HCT116 (cell line): ENCODE results near the gene GPC5.

Experiments
- CEBPB ChIP-seq: IDR thresholded peaks from 2 replicates; pipeline ENCODE4 v1.6.1; 2012; ENCODE audit warnings: low read depth
- EGR1 ChIP-seq: IDR thresholded peaks from 2 replicates; pipeline ENCODE4 v1.6.1; 2012; ENCODE audit warnings: low read depth
- EZH2 ChIP-seq: fragments of 200-600 bp; sonication (generic); IDR thresholded peaks from 2 replicates; pipeline ENCODE4 v1.6.1; 2017; ENCODE audit warnings: antibody characterized with exemption, mixed run types
- JUND ChIP-seq: IDR thresholded peaks from 2 replicates; pipeline ENCODE4 v1.6.1; 2012
- POLR2A ChIP-seq: IDR thresholded peaks from 2 replicates; pipeline ENCODE4 v1.7.0; 2011; ENCODE audit warnings: borderline replicate concordance; ENCODE audit not compliant: insufficient read depth, insufficient read length; ENCODE audit errors: extremely low read depth
- POLR2AphosphoS5 ChIP-seq: IDR thresholded peaks from 2 replicates; pipeline ENCODE4 v1.6.1; 2011; ENCODE audit warnings: mild to moderate bottlenecking, low read depth, low read length, moderate library complexity
- RAD21 ChIP-seq: IDR thresholded peaks from 2 replicates; pipeline ENCODE4 v1.6.1; 2012; ENCODE audit warnings: low read depth, mild to moderate bottlenecking
- SP1 ChIP-seq: IDR thresholded peaks from 2 replicates; pipeline ENCODE4 v1.6.1; 2012; ENCODE audit warnings: low read depth
- TCF7L2 ChIP-seq: IDR thresholded peaks from 2 replicates; pipeline ENCODE4 v1.7.0; 2011; ENCODE audit warnings: borderline replicate concordance, inconsistent platforms; ENCODE audit not compliant: insufficient read depth, insufficient read length; ENCODE audit errors: extremely low read depth
- YY1 ChIP-seq: IDR thresholded peaks from 2 replicates; pipeline ENCODE4 v1.6.1; 2011; ENCODE audit warnings: low read length, low read depth, moderate library complexity, mild to moderate bottlenecking; ENCODE audit not compliant: insufficient replicate concordance; ENCODE audit errors: extremely low read depth
- TF ChIP-seq, protein P1 (sequence below), 3 experiments: fragments of 200-600 bp in 1 of 3; sonication (generic) in 1 of 3; IDR thresholded peaks in 2 of 3; conservative IDR thresholded peaks in 1 of 3; 2 replicates each; pipeline ENCODE4 v1.5.1; 2012 to 2017; ENCODE audit warnings: low read depth in 2 of 3, low read length in 2 of 3, antibody characterized with exemption in 1 of 3, borderline replicate concordance in 1 of 3, control low read depth in 1 of 3, mild to moderate bottlenecking in 1 of 3, mixed read lengths in 1 of 3, mixed run types in 1 of 3, moderate library complexity in 1 of 3; ENCODE audit not compliant: insufficient read depth in 1 of 3
- TF ChIP-seq, protein P2 (sequence below): IDR thresholded peaks from 2 replicates; pipeline ENCODE4 v1.6.1; 2012

DNA sequence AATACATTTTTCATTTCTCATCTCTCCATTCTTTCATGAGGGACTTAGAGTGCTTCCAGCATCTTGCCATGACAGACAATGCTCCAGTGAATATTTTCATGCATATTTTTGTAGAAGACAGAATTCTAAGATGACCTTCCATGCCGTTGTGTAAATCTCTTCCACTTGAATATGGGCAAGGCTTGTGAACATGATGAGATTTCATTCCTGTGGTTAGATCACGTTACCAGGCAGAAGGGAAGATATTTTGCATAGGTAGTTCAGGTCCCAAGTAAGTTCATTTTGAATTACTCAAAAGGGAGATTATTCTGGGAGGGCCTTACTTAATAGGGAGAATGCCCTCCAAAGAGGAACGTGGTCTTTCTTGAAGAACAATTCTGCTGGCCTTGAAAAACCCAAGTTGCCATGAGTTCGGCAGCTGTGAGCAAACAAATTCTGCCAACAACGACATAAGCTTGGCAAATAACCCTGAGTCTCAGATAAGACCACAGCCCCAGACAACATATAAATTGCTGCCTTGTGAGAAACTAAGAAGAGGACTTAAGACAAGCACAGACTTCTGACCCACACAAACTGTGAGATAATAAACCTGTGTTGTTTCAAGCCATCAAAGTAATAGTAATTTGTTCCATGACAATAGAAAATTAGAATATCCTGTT, 1427.6 kb downstream of the GPC5 start:
- TF ChIP-seq, protein P1, sequence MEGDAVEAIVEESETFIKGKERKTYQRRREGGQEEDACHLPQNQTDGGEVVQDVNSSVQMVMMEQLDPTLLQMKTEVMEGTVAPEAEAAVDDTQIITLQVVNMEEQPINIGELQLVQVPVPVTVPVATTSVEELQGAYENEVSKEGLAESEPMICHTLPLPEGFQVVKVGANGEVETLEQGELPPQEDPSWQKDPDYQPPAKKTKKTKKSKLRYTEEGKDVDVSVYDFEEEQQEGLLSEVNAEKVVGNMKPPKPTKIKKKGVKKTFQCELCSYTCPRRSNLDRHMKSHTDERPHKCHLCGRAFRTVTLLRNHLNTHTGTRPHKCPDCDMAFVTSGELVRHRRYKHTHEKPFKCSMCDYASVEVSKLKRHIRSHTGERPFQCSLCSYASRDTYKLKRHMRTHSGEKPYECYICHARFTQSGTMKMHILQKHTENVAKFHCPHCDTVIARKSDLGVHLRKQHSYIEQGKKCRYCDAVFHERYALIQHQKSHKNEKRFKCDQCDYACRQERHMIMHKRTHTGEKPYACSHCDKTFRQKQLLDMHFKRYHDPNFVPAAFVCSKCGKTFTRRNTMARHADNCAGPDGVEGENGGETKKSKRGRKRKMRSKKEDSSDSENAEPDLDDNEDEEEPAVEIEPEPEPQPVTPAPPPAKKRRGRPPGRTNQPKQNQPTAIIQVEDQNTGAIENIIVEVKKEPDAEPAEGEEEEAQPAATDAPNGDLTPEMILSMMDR (IDR thresholded peaks at IDR 0.05 in 2 of 3, conservative IDR thresholded peaks at IDR 0.05 in 1 of 3; ENCODE audit: borderline replicate concordance in 1 of 3, insufficient read depth in 1 of 3, low read depth in 2 of 3, low read length in 2 of 3) = no peak
- TF ChIP-seq JUND (no peak), EZH2 (no peak), POLR2A (no peak), SP1 (no peak), RAD21 (no peak), TCF7L2 (no peak), CEBPB (no peak), EGR1 (no peak), YY1 (no peak), POLR2AphosphoS5 (no peak)
- TF ChIP-seq, protein P2, sequence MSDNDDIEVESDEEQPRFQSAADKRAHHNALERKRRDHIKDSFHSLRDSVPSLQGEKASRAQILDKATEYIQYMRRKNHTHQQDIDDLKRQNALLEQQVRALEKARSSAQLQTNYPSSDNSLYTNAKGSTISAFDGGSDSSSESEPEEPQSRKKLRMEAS = no peak
